Activated CD8-positive, alpha-beta memory T cell treated with anti-CD3 and anti-CD28 coated beads for 48 hours (primary cell): Measurements from ENCODE around the gene KMT2C.
"Not testable (repeated sequence)": the region's sequence is repeated elsewhere in the genome, so short reads cannot be mapped to it uniquely, and the experiment has no call there.

Experiments
- DNase-seq, 3 experiments: peaks; one replicate each; pipeline ENCODE4 v3.0.0-alpha.2; 2020; ENCODE audit warnings: low read depth in 2 of 3, low spot score in 2 of 3

The KMT2C gene

GRCh38 chr7:152208766-152209165 lies 227.0 kb downstream of the KMT2C start:
- not testable (repeated sequence) for DNase-seq

- not testable (repeated sequence) for DNase-seq
These were observed 231.4 kb downstream of the KMT2C start for GRCh38 chr7:152204417-152204816.

GRCh38 chr7:152203095-152203494 lies 232.7 kb downstream of the KMT2C start:
- DNase-seq, result no peak

DNA sequence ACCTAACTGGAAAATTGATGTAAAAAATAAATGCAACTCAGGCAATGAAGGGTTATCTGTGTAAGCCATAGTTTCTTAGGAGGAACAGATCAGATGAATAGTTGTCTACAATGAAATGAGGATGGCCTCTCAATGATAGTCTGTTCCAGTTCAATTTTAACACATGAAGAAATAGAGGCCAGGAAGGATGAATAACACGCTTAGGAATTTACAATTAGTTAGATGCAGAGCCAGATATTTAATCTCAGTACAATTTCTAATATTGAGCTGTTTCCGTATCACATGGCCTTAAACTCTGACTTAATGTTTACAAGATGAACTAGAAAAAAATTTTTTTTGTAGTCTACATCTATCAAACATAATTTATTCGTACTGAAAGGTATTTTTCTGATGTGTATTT lies 233.7 kb downstream of the KMT2C start:
- DNase-seq, result no peak

- no peak for DNase-seq
These were observed 235.4 kb downstream of the KMT2C start for GRCh38 chr7:152200395-152200794.

GRCh38 chr7:152196391-152196790 lies 239.4 kb downstream of the KMT2C start:
- no peak for DNase-seq

GRCh38 chr7:152193880-152194279 lies 241.9 kb downstream of the KMT2C start:
- no peak for DNase-seq

GRCh38 chr7:152189061-152189460 lies 246.7 kb downstream of the KMT2C start:
- no peak for DNase-seq

DNA sequence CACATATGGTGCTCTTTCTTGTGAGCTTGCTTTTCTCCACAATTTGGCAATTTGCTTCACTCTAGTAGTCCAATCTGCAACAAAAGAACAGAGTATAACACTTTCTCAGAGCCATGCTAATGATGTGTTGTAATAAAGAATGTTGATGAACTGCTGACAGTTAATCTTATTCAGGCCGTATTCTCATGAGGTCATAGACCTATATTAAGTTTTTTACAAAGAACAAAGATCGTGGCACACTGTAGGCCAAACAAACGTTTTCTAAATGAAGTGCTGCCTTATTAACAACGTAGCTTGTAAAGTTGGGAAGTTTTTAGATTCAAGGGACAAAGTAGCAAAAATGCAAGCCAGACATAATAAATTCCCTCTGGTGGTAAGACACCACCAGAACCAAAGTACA lies 250.2 kb downstream of the KMT2C start:
- no peak for DNase-seq

GRCh38 chr7:152180587-152180986 lies 255.2 kb downstream of the KMT2C start:
- DNase-seq, result no peak

GRCh38 chr7:152180048-152180447 lies 255.8 kb downstream of the KMT2C start:
- no peak for DNase-seq

DNA sequence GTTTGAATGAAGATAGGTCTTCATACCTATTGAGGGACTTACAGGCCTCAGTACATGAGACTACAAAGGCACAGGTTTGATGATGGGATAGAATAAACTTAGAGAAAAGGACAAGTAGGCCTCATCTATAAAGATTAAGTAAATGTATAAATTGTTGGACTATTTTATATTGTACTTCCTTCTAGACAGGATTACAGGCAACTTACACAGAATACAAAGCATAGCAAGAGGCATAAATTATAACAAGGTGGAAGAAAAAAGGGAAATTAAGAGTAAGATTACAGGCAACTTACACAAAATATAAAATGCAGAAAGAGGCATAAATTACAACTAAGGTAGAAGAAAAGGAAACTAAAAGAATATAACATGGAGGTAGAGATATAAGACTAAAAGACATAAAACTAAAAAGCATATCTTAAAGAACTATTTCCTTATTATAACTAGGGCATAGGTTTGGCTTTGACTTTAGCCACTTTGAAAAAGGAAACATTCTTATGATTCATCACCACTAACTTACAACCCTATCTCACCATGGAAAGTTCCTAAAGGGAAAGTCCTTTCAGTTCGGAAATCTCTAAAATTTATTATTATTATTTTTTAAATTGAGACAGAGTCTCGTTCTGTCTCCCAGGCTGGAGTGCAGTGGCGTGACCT lies 257.3 kb downstream of the KMT2C start:
- no peak for DNase-seq

DNA sequence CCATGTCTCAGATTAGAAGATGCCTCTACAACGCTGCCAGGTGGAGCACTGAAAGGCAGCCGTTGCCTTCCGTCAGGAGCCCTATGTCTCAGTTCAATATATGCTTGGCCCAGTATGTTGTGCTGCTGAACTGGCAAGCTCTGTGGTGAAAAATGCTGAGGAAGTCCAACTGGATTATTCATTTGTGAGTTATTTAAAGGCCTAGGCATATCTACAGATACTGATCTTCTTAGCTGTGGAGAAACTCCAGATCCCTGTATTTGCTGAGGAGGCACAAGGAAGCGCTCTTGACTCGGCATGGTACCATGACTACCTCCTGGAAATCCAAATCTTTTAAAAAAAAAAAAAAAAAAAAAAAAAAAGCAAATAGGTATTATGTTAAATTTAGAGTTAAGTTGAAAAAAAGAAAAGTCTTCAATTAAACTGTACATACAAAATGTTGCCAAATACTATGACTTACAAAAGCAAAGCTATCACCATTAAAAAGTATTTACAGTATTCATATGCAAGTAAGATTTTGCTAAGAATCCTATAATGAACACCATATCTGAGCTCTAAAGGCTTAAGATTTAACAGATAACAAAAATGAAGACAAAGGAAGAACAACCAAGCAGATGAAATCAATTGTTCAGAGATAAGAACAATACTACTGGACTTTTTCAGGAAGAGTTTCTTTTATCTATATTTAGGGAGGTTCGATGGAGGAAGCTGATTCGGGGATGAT lies 258.0 kb downstream of the KMT2C start:
- no peak for DNase-seq

DNA sequence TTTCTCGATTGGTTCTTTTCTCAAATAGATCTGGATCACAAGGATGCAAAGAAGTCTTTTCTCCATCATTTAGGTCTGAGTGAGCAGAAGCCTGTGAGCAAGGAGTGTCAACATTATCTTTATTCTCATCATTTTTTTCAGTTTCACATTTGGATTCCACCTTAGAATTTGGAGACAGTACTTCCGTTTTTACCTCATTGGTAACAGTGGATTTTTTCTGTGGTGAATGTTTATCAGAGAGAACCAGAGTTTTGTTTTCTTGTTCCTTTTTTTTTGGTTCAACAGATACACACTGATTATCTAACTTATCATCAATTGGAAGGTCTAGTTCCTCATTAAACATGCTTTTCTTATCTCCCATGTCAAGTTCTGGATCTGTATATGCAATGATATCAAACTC lies 259.0 kb downstream of the KMT2C start:
- no peak for DNase-seq

DNA sequence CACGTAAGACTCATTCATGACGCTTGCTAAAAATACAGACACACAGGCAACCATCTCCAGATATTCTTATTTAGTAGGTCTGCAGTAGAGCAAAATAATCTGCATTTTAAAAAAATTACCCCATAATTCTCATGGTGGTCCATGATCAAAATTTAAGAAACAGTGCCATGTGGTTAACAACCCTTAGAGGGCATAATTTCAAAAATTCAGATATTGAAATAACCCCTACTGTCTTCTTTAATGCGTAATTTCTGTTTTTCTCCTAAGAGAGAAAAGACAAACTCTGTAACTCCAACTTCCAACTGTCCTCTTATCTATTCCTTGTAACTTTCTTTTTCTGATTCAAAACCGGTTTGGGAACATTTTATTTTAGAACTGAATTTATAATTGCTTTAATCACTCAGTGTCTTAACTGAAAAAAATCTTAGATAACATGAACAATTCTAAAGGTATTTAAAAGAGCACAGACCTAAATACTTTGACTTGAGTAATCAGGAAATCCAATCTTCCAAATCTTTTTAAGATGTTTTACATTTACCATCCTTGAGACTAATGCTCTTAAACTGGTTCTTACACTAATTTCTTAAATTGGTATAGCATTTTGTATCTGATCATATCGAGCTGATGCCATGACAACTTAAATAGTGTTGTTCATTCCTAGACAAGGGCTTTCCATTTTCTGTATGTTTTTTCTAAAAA lies 262.3 kb downstream of the KMT2C start:
- no peak for DNase-seq

- no peak for DNase-seq
These were observed 273.5 kb downstream of the KMT2C start for GRCh38 chr7:152162287-152162686.

DNA sequence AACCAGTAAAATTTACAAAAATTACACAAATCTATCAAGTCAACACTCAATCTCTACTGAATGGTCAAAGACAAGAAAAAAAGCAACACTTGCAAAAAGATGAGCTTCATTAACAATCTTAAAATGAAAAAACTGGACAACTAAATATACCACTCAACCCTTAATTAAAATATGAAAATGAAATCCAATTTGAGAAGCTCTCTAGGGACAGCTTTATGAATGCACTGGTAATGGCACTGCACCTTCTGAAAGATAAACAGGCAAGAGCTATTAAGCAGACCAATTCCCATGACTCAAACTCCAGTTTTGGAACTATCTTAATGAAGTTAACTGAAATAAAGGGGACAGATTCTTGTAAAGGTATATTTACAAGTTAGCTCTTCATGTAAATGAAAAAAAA lies 274.6 kb downstream of the KMT2C start:
- DNase-seq, result no peak

GRCh38 chr7:152158801-152159587 lies 276.8 kb downstream of the KMT2C start:
- no peak for DNase-seq

GRCh38 chr7:152152267-152152666 lies 283.5 kb downstream of the KMT2C start:
- no peak for DNase-seq

DNA sequence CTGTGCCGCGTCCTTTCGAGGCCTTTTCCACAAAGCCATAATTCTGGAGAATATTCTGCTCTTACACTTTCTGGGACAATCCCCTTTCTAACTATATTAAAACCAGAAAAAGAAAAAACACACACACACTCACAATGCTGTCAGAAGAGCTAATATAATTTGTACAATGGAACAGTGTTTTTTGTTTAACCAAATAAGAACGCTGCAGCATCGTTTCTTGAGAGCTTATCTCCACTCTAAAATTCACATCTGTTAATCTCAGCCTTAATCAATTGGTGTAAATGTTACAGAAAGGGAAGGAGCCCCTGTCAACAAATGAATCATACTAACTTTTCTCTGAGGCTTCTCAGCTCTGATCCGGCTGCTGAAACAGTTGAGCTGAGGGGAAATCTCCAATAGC lies 286.4 kb downstream of the KMT2C start:
- no peak for DNase-seq

- no peak for DNase-seq
These were observed 287.1 kb downstream of the KMT2C start for GRCh38 chr7:152148706-152149105.
